HepG2 (cell line): Measurements from ENCODE around the gene S100P. TPM values are rescaled to one million over a fixed set of nuclear protein-coding genes. Genes with fewer than 3 reads are reported as not detected.

Experiments used
- ARNT2 ChIP-seq: sonication (generic); formaldehyde crosslinking; IDR thresholded peaks from 2 replicates; pipeline ENCODE4 v1.8.0; 2022; ENCODE audit warnings: mild to moderate bottlenecking, low read depth, missing genetic modification reagents, moderate library complexity
- ATAD3A ChIP-seq: sonication (generic); formaldehyde crosslinking; IDR thresholded peaks from 2 replicates; pipeline ENCODE4 v1.4.0; 2020; ENCODE audit warnings: missing genetic modification reagents
- CREM ChIP-seq, 2 experiments: sonication (generic) in 1 of 2; formaldehyde crosslinking in 1 of 2; IDR thresholded peaks; 2 replicates each; pipeline versions ENCODE4 v1.4.0 to v1.6.1; 2016 to 2020; ENCODE audit warnings: antibody characterized with exemption in 1 of 2, mild to moderate bottlenecking in 1 of 2, missing genetic modification reagents in 1 of 2
- DNMT1 ChIP-seq: sonication (generic); formaldehyde crosslinking; IDR thresholded peaks from 2 replicates; pipeline ENCODE4 v1.5.1; 2020; ENCODE audit warnings: mild to moderate bottlenecking, missing genetic modification reagents
- EP300 ChIP-seq, 3 experiments: sonication (generic) in 1 of 3; formaldehyde crosslinking in 1 of 3; IDR thresholded peaks; 2 replicates each; pipeline versions ENCODE4 v1.5.1 to v1.6.1; 2011 to 2020; ENCODE audit warnings: low read depth in 2 of 3, low read length in 2 of 3, borderline replicate concordance in 1 of 3, improper control_type of control experiment in 1 of 3, mild to moderate bottlenecking in 1 of 3, missing genetic modification reagents in 1 of 3, moderate library complexity in 1 of 3
- KDM3A ChIP-seq: IDR thresholded peaks from 2 replicates; pipeline ENCODE4 v1.6.1; 2018; ENCODE audit warnings: low read depth, missing compliant biosample characterization
- KLF12 ChIP-seq: sonication (generic); formaldehyde crosslinking; IDR thresholded peaks from 2 replicates; pipeline ENCODE4 v1.4.0; 2020; ENCODE audit warnings: missing genetic modification reagents, borderline replicate concordance
- KMT2A ChIP-seq: sonication (generic); formaldehyde crosslinking; IDR thresholded peaks from 2 replicates; pipeline ENCODE4 v1.4.0; 2020; ENCODE audit warnings: missing genetic modification reagents
- MED1 ChIP-seq: sonication (generic); formaldehyde crosslinking; IDR thresholded peaks from 2 replicates; pipeline ENCODE4 v1.4.0; 2020; ENCODE audit warnings: missing genetic modification reagents
- NFIC ChIP-seq: IDR thresholded peaks from 2 replicates; pipeline ENCODE4 v1.6.1; 2012; ENCODE audit warnings: mild to moderate bottlenecking, low read length, inconsistent platforms
- PITX1 ChIP-seq: sonication (generic); formaldehyde crosslinking; IDR thresholded peaks from 2 replicates; pipeline ENCODE4 v1.5.1; 2020; ENCODE audit warnings: mild to moderate bottlenecking, missing genetic modification reagents
- RAD51 ChIP-seq: fragments of 450-650 bp; IDR thresholded peaks from 2 replicates; pipeline ENCODE4 v1.6.1; 2016; ENCODE audit warnings: borderline replicate concordance
- RXRA ChIP-seq: sonication (generic); formaldehyde crosslinking; IDR thresholded peaks from 2 replicates; pipeline ENCODE4 v1.5.1; 2020; ENCODE audit warnings: missing genetic modification reagents
- ZNF484 ChIP-seq: sonication (generic); formaldehyde crosslinking; IDR thresholded peaks from 2 replicates; pipeline ENCODE4 v1.5.1; 2020; ENCODE audit warnings: mild to moderate bottlenecking, low read depth, missing genetic modification reagents, borderline replicate concordance
- ZNF839 ChIP-seq: sonication (generic); formaldehyde crosslinking; IDR thresholded peaks from 2 replicates; pipeline ENCODE4 v1.4.0; 2020; ENCODE audit warnings: missing genetic modification reagents, mild to moderate bottlenecking, borderline replicate concordance
- polyA plus RNA-seq, 8 experiments: library from polyadenylated mRNA; depleted of rRNA in 3 of 8; stranded (reverse) in 7 of 8; unstranded in 1 of 8; fragments of >200 nt; fragmentation: Illumina TruSeq in 4 of 8; extraction: Trizol in 4 of 8; gene quantifications; 2 replicates each; pipeline versions ENCODE4 v1.2.1 to v1.2.3, GENCODE V29; 2011 to 2016; ENCODE audit warnings: low read depth in 4 of 8, missing spikeins in 1 of 8, mixed read lengths in 1 of 8; ENCODE audit not compliant: insufficient read depth in 1 of 8
- total RNA-seq, 5 experiments: library from RNA; depleted of rRNA; stranded (reverse); fragments of >200 nt; fragmentation: Illumina TruSeq; extraction: Trizol; gene quantifications; 2 replicates each; pipeline ENCODE4 v1.2.3, GENCODE V29; 2016; ENCODE audit warnings: low read depth in 1 of 5
- TF ChIP-seq, protein P1 (sequence below): sonication (generic); formaldehyde crosslinking; IDR thresholded peaks from 2 replicates; pipeline ENCODE4 v1.4.0; 2020; ENCODE audit warnings: missing genetic modification reagents, borderline replicate concordance
- TF ChIP-seq, protein P2 (sequence below): sonication (generic); IDR thresholded peaks from 2 replicates; pipeline ENCODE4 v1.6.1; 2016; ENCODE audit warnings: low read depth, borderline replicate concordance
- TF ChIP-seq, protein P3 (sequence below): sonication (generic); formaldehyde crosslinking; IDR thresholded peaks from 2 replicates; pipeline ENCODE4 v1.4.0; 2020; ENCODE audit warnings: low read depth, missing genetic modification reagents
- TF ChIP-seq, protein P4 (sequence below): sonication (generic); formaldehyde crosslinking; IDR thresholded peaks from 2 replicates; pipeline ENCODE4 v1.5.0; 2020; ENCODE audit warnings: missing genetic modification reagents

The S100P gene
- total and polyA plus RNA-seq, 2 of the 13 experiments (the other 11 are each of a cell fraction or from before 2014, with no cell fraction given): 278 to 1,649 TPM

DNA sequence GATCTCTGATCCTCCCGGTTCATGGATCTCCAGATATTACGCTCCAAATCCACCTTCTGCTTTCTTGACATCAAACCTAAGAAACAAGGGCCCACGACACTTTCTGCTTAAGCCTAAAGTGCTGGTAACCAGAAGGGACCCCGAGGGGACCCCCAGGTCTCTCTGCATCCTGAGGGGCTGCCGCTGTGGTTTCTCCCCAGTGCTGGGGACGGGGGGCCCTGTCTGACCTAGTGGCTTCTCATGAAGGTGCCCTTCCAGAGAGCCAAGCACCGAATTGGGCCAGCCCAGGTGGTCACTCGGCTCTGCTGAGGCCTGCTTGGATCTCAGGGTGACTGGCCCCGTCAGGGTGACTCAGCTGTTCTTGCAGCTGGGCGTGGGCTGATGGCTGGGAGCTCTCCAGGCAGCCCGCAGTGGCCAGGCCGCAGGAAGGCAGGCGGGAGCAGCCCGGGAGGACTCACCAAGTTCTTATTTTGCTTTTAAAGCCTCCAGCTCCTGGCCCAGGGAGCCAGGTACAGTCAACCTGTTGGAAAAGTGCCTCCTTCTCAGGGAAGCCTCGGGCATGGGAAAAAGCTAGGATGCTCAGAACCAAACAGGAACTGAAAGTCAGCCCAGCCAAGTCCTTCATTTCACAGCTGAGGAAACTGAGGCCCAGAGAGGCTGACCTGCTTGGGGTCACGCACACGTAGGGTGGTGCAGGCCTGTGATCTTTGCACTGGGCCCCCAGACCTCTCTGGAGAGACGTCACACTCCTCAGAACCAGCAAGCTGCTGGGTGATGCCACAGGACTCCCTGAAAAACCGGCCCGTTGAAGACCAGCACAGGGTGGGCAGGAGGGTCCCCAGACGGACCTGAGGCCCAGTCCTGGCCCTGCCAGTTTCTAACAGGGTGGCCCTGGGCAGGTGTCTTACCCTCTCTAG, 39.0 kb downstream of the S100P start (continued):
- TF ChIP-seq KDM3A (CRISPR knock-in tag): 0 out of 2 replicates have a peak, but pooled peaks have one; percentile 40
- TF ChIP-seq DNMT1 (CRISPR knock-in tag): no peak
- TF ChIP-seq CREM (IDR thresholded peaks at IDR 0.05): no peak
- no peak for TF ChIP-seq CREM (CRISPR knock-in tag; IDR thresholded peaks at IDR 0.05)
- TF ChIP-seq, protein P1, sequence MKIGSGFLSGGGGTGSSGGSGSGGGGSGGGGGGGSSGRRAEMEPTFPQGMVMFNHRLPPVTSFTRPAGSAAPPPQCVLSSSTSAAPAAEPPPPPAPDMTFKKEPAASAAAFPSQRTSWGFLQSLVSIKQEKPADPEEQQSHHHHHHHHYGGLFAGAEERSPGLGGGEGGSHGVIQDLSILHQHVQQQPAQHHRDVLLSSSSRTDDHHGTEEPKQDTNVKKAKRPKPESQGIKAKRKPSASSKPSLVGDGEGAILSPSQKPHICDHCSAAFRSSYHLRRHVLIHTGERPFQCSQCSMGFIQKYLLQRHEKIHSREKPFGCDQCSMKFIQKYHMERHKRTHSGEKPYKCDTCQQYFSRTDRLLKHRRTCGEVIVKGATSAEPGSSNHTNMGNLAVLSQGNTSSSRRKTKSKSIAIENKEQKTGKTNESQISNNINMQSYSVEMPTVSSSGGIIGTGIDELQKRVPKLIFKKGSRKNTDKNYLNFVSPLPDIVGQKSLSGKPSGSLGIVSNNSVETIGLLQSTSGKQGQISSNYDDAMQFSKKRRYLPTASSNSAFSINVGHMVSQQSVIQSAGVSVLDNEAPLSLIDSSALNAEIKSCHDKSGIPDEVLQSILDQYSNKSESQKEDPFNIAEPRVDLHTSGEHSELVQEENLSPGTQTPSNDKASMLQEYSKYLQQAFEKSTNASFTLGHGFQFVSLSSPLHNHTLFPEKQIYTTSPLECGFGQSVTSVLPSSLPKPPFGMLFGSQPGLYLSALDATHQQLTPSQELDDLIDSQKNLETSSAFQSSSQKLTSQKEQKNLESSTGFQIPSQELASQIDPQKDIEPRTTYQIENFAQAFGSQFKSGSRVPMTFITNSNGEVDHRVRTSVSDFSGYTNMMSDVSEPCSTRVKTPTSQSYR: no peak
- peak in 1 of 2 experiments; percentile 70; a peak in 2 of 4 replicates for TF ChIP-seq EP300 (IDR thresholded peaks at IDR 0.05; ENCODE audit: low read depth in 2 of 2, low read length in 2 of 2)
- TF ChIP-seq EP300 (CRISPR knock-in tag; IDR thresholded peaks at IDR 0.05; ENCODE audit: borderline replicate concordance): peak; percentile 79
- peak; percentile 38; the same call in 1 of the 2 replicates for TF ChIP-seq PITX1 (CRISPR knock-in tag)
- TF ChIP-seq ZNF839 (CRISPR knock-in tag): 0 out of 2 replicates have a peak, but pooled peaks have one; percentile 23
- TF ChIP-seq ZNF484 (CRISPR knock-in tag): no peak
- TF ChIP-seq, protein P2, sequence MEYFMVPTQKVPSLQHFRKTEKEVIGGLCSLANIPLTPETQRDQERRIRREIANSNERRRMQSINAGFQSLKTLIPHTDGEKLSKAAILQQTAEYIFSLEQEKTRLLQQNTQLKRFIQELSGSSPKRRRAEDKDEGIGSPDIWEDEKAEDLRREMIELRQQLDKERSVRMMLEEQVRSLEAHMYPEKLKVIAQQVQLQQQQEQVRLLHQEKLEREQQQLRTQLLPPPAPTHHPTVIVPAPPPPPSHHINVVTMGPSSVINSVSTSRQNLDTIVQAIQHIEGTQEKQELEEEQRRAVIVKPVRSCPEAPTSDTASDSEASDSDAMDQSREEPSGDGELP: peak; percentile 94
- 0 out of 2 replicates have a peak, but pooled peaks have one; percentile 13 for TF ChIP-seq NFIC
- TF ChIP-seq, protein P3, sequence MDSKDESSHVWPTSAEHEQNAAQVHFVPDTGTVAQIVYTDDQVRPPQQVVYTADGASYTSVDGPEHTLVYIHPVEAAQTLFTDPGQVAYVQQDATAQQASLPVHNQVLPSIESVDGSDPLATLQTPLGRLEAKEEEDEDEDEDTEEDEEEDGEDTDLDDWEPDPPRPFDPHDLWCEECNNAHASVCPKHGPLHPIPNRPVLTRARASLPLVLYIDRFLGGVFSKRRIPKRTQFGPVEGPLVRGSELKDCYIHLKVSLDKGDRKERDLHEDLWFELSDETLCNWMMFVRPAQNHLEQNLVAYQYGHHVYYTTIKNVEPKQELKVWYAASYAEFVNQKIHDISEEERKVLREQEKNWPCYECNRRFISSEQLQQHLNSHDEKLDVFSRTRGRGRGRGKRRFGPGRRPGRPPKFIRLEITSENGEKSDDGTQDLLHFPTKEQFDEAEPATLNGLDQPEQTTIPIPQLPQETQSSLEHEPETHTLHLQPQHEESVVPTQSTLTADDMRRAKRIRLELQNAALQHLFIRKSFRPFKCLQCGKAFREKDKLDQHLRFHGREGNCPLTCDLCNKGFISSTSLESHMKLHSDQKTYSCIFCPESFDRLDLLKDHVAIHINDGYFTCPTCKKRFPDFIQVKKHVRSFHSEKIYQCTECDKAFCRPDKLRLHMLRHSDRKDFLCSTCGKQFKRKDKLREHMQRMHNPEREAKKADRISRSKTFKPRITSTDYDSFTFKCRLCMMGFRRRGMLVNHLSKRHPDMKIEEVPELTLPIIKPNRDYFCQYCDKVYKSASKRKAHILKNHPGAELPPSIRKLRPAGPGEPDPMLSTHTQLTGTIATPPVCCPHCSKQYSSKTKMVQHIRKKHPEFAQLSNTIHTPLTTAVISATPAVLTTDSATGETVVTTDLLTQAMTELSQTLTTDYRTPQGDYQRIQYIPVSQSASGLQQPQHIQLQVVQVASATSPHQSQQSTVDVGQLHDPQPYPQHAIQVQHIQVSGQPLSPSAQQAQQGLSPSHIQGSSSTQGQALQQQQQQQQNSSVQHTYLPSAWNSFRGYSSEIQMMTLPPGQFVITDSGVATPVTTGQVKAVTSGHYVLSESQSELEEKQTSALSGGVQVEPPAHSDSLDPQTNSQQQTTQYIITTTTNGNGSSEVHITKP (CRISPR knock-in tag): peak; percentile 69; the same call in 1 of the 2 replicates
- no peak for TF ChIP-seq ATAD3A
- TF ChIP-seq MED1: peak; percentile 87
- peak; percentile 54; the same call in 1 of the 2 replicates for TF ChIP-seq KLF12 (CRISPR knock-in tag)
- TF ChIP-seq RXRA (CRISPR knock-in tag): 0 out of 2 replicates have a peak, but pooled peaks have one; percentile 60
- TF ChIP-seq ARNT2 (CRISPR knock-in tag): no peak
- TF ChIP-seq, protein P4, sequence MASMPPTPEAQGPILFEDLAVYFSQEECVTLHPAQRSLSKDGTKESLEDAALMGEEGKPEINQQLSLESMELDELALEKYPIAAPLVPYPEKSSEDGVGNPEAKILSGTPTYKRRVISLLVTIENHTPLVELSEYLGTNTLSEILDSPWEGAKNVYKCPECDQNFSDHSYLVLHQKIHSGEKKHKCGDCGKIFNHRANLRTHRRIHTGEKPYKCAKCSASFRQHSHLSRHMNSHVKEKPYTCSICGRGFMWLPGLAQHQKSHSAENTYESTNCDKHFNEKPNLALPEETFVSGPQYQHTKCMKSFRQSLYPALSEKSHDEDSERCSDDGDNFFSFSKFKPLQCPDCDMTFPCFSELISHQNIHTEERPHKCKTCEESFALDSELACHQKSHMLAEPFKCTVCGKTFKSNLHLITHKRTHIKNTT (CRISPR knock-in tag): no peak
- TF ChIP-seq KMT2A (CRISPR knock-in tag): no peak
- no peak for TF ChIP-seq RAD51
